AG04449 (cell line): ENCODE results near the gene NAA35.

Source experiments
- CTCF ChIA-PET: fragments of 350-600 bp; formaldehyde crosslinking; extraction: SDS; loops from one replicate; lab custom pipeline; 2021; ENCODE audit warnings: antibody characterized with exemption; lab: Yijun Ruan, JAX
- POLR2A ChIA-PET: fragments of 400-600, 350-600 bp; formaldehyde crosslinking; extraction: SDS; loops from one replicate; lab custom pipeline; 2020; ENCODE audit warnings: antibody characterized with exemption, inconsistent platforms; lab: Yijun Ruan, JAX
- DNase-seq: peaks from one replicate; pipeline ENCODE4 v3.0.0-alpha.2; 2010; ENCODE audit warnings: low read depth, low spot score
- H3K4me3 ChIP-seq: 2 replicates; pipeline ENCODE4 v1.5.1; 2011; ENCODE audit warnings: low read depth, mild to moderate bottlenecking, control low read depth, low read length
- TF ChIP-seq, protein P1 (sequence below): IDR thresholded peaks from one replicate; pipeline ENCODE4 v1.5.1; 2011; ENCODE audit warnings: mild to moderate bottlenecking, moderate library complexity, low read length, control low read depth, inconsistent platforms; ENCODE audit not compliant: insufficient read depth; ENCODE audit errors: missing control alignments

NAA35 gene

DNA sequence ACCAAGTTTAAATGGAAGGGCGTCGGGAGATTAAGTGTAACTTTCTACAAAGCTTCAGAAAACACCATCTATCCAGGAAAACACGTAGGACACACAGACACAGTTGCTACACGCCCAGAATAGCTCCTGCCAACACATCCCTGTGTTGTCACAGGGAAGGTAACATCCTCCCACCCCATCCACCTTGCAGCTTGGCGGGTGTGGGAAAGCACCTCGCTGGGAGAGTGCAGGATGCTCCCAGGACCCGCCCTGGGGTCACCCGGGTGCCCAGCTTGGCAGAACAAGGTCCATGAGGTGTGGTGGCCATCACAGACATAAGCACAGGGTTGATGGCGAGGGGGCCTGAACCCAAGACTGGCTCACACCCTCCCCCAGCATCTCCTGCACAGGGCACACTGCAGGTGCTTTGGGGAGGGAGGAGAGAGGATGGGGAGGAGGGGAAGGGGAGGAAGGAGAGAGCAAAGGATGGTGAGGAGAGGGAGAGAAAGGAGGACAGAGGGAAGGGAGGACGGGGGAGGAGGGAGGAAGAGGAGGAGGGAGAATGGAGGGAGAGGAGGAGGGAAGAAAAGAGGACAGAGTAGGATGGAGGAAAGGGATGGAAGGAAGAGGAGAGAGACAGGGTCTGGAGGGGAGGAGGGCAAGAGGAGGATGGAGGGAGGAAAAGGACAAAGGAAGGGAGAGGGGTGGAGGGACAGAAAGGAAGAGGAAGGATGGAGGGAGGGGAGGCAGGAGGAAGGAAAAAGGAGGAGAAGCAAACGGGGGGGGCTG lies 121.2 kb downstream of the NAA35 start:
- ChIA-PET CTCF (interaction anchor here (0.9 kb wide), 1 partner anchor 10 kb away, joined by 3 read pairs; no protein-coding TSS in a partner anchor), POLR2A (no interaction called here)
- no peak for DNase-seq
- H3K4me3 ChIP-seq, result no peak overlapping the region
- TF ChIP-seq, protein P1, sequence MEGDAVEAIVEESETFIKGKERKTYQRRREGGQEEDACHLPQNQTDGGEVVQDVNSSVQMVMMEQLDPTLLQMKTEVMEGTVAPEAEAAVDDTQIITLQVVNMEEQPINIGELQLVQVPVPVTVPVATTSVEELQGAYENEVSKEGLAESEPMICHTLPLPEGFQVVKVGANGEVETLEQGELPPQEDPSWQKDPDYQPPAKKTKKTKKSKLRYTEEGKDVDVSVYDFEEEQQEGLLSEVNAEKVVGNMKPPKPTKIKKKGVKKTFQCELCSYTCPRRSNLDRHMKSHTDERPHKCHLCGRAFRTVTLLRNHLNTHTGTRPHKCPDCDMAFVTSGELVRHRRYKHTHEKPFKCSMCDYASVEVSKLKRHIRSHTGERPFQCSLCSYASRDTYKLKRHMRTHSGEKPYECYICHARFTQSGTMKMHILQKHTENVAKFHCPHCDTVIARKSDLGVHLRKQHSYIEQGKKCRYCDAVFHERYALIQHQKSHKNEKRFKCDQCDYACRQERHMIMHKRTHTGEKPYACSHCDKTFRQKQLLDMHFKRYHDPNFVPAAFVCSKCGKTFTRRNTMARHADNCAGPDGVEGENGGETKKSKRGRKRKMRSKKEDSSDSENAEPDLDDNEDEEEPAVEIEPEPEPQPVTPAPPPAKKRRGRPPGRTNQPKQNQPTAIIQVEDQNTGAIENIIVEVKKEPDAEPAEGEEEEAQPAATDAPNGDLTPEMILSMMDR, result no peak

DNA sequence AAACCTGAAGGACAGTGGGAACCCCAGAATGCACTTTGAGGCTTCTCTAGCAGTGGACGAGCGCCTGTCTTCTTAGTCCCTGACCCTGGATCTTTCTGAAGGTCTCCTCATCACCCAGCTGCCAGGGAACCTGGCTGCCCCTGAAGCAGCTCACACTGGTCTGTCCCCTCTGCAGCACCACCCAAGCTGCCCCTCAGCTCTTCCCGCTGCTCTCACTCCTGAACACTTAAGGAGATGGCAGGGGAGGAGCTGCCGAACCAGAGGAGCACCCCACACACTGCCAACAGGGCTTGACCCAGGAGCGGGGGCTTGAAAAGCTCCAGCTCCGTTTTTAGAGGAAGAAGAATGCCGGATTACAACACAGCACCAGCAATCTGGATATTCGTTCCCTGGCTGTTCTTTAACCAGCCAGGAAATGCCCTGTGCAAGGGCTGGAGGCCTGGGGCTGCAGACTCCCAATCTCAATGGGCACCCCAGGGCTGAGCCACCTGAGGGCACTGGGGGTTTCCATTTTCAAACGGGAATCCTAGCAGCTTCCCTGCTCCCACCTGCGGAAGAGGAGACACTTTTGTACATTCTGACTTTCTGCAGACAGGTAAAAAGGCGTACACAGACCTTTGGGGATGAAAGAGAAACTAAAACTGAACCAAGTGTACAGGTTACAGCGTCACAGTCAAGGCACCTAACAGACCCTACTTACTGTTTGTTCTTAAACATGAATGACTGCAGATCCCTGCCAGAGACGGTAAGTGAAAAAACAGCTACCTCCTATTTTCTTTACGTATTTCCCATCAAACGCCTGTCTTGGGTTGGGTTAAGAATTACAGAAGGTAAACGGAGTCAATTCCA lies 122.1 kb downstream of the NAA35 start:
- DNase-seq, result no peak
- ChIA-PET POLR2A (no interaction called here), CTCF (interaction anchor here (0.9 kb wide), 1 partner anchor 9 kb away, joined by 3 read pairs; no protein-coding TSS in a partner anchor)
- H3K4me3 ChIP-seq, result no peak overlapping the region
- TF ChIP-seq, protein P1, result no peak

DNA sequence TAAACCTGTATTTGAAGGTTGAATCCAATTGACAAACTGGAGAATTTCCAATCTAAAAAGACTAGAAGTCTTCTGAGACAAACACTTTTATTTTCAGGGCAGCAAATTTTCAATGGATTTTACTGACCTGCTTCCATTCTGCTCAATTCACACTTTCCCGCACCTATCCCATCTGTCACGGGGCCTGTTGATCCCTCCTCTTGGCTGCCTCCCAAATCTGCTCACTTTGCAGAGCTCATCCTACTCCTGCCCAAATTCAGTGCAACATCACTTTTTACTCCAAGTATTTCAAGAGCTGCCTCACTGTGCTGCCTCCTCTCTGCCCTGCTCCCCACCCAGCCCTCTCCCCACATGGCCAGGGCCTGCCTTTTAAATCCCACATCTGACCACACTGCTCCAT lies 123.3 kb downstream of the NAA35 start:
- ChIA-PET CTCF (no interaction called here), POLR2A (no interaction called here)
- TF ChIP-seq, protein P1, result no peak
- no peak for DNase-seq
- H3K4me3 ChIP-seq, result no peak overlapping the region

DNA sequence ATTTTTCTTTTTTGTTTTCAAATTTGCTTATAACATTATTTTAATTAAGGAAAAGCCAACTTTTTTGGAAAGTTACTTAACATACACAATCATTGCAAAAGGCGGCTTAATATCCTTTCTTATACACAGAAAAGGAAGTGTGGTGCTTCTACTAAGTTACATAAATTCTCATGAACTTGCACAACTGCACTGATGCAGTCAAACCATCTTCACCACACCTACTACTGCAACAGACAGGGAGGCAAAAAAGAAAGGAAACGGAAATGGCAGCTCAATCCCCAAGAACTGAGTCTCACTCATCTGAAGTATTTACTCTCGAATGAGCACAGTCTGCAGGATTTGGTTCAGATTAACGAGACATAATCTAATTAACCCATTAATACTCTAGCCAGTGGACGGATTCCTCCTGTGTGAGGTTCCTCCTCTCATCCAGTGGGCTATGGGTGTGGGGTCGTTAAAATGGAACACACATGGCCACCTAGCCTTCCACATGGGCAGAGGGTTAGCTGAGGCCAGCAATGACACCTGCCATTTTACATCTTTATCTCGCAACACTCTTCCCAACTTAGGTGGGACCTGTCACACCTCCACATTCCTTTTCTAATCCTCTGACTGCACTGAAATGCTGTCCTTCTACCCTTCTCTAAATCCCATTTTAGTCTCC lies 128.4 kb downstream of the NAA35 start:
- ChIA-PET CTCF (no interaction called here), POLR2A (no interaction called here)
- no peak for DNase-seq

More for the DNA sequence above, 128.4 kb downstream of the NAA35 start:
- TF ChIP-seq, protein P1, result no peak
- H3K4me3 ChIP-seq, result no peak overlapping the region
